Neural progenitor cell (in vitro differentiated cells): ENCODE measurements around the gene ACACB. TPM values are rescaled to one million over a fixed set of nuclear protein-coding genes. Genes with fewer than 3 reads are reported as not detected.

Source experiments
- DNase-seq: peaks from one replicate; pipeline ENCODE4 v3.0.0-alpha.2; 2016; ENCODE audit warnings: low spot score
- H2AFZ ChIP-seq: fragments of 200-600 bp; sonication (generic); replicated peaks from 2 replicates; pipeline ENCODE4 v1.6.1; 2016; ENCODE audit warnings: antibody characterized with exemption
- H3F3A ChIP-seq: fragments of 200-600 bp; sonication (generic); 2 replicates; pipeline ENCODE4 v1.6.1; 2016; ENCODE audit warnings: antibody characterized with exemption, low read depth
- H3K27ac ChIP-seq: fragments of 200-600 bp; sonication (generic); 2 replicates; pipeline ENCODE4 v1.5.1; 2016; ENCODE audit warnings: mild to moderate bottlenecking
- H3K27me3 ChIP-seq: fragments of 200-600 bp; sonication (generic); 2 replicates; pipeline ENCODE4 v1.6.1; 2016; ENCODE audit warnings: mild to moderate bottlenecking, moderate library complexity
- H3K36me3 ChIP-seq: fragments of 200-600 bp; sonication (generic); 2 replicates; pipeline ENCODE4 v1.5.1; 2016
- H3K4me1 ChIP-seq: fragments of 200-600 bp; sonication (generic); 2 replicates; pipeline ENCODE4 v1.6.1; 2016; ENCODE audit warnings: mixed run types
- H3K4me2 ChIP-seq: fragments of 200-600 bp; sonication (generic); 2 replicates; pipeline ENCODE4 v1.6.1; 2016
- H3K4me3 ChIP-seq: fragments of 200-600 bp; sonication (generic); 2 replicates; pipeline ENCODE4 v1.5.1; 2016
- H3K79me2 ChIP-seq: fragments of 200-600 bp; sonication (generic); 2 replicates; pipeline ENCODE4 v1.6.1; 2016; ENCODE audit warnings: low read depth
- H3K9ac ChIP-seq: fragments of 200-600 bp; sonication (generic); 2 replicates; pipeline ENCODE4 v1.6.1; 2016
- H3K9me3 ChIP-seq: fragments of 200-600 bp; sonication (generic); 2 replicates; pipeline ENCODE4 v1.5.1; 2016; ENCODE audit warnings: low read depth
- H4K20me1 ChIP-seq: fragments of 200-600 bp; sonication (generic); 2 replicates; pipeline ENCODE4 v1.6.1; 2016; ENCODE audit warnings: low read depth
- H3K27ac Mint-ChIP-seq: 3 replicates; pipeline ENCODE4 v1.8.0; 2021; ENCODE audit warnings: mixed read lengths
- H3K27me3 Mint-ChIP-seq: 2 replicates; pipeline ENCODE4 v1.8.0; 2022; ENCODE audit warnings: low read depth, mild to moderate bottlenecking, inconsistent platforms, moderate library complexity, mixed read lengths; ENCODE audit not compliant: insufficient read depth
- H3K36me3 Mint-ChIP-seq: 3 replicates; pipeline ENCODE4 v1.8.0; 2021; ENCODE audit warnings: mixed read lengths
- H3K4me1 Mint-ChIP-seq: 3 replicates; pipeline ENCODE4 v1.8.0; 2021; ENCODE audit warnings: mixed read lengths
- H3K4me3 Mint-ChIP-seq: 3 replicates; pipeline ENCODE4 v1.8.0; 2021; ENCODE audit warnings: mild to moderate bottlenecking, moderate library complexity, mixed read lengths
- H3K9me3 Mint-ChIP-seq: 3 replicates; pipeline ENCODE4 v1.8.0; 2020; ENCODE audit warnings: mixed read lengths
- CTCF ChIP-seq: fragments of 200-600 bp; sonication (generic); IDR thresholded peaks from 2 replicates; pipeline ENCODE4 v1.5.1; 2017; ENCODE audit warnings: antibody characterized with exemption, mild to moderate bottlenecking
- EZH2 ChIP-seq: fragments of 200-600 bp; sonication (generic); IDR thresholded peaks from 2 replicates; pipeline ENCODE4 v1.6.1; 2017; ENCODE audit warnings: antibody characterized with exemption, mild to moderate bottlenecking, moderate library complexity
- EZH2phosphoT487 ChIP-seq: fragments of 200-600 bp; sonication (generic); IDR thresholded peaks from 2 replicates; pipeline ENCODE4 v1.6.1; 2017; ENCODE audit warnings: antibody characterized with exemption
- total RNA-seq: library from RNA; depleted of rRNA; stranded (reverse); fragments of >200 nt; gene quantifications from 2 replicates; pipeline ENCODE4 v1.2.3, GENCODE V29; 2015; ENCODE audit warnings: low replicate concordance

The ACACB gene
- total RNA-seq, 1 donor from 2014 or later: 2.4 TPM

GRCh38 chr12:109200825-109201495 is 84.6 kb downstream of the ACACB start:
- no peaks in the 10 kb centered on the region for H3K4me1 ChIP-seq
- H3K27ac ChIP-seq: no peak overlapping the region
- no peaks in the 10 kb centered on the region for H3K9me3 ChIP-seq
- no peak overlapping the region for H2AFZ ChIP-seq
- no peak overlapping the region for H3K9ac ChIP-seq
- H3K27ac Mint-ChIP-seq: no peak overlapping the region
- no peaks in the 10 kb centered on the region for H3K27me3 ChIP-seq
- peaks cover 11% of the 10 kb centered on the region for H3K36me3 Mint-ChIP-seq
- DNase-seq: no peak
- TF ChIP-seq CTCF (no peak), EZH2phosphoT487 (no peak), EZH2 (no peak)
- H3K4me3 ChIP-seq: no peak overlapping the region
- no peaks in the 10 kb centered on the region for H3F3A ChIP-seq
- H3K9me3 Mint-ChIP-seq: no peaks in the 10 kb centered on the region
- no peaks in the 10 kb centered on the region for H3K79me2 ChIP-seq
- H3K4me1 Mint-ChIP-seq: no peaks in the 10 kb centered on the region
- peaks cover 2% of the 10 kb centered on the region for H3K27me3 Mint-ChIP-seq
- no peaks in the 10 kb centered on the region for H4K20me1 ChIP-seq
- no peak overlapping the region for H3K4me2 ChIP-seq
- no peaks in the 10 kb centered on the region for H3K36me3 ChIP-seq
- no peak overlapping the region for H3K4me3 Mint-ChIP-seq

GRCh38 chr12:109201496-109201885 is 85.1 kb downstream of the ACACB start:
- Histone ChIP-seq H4K20me1 (no peaks in the 10 kb centered on the region), H3K79me2 (no peaks in the 10 kb centered on the region), H3K27me3 (no peaks in the 10 kb centered on the region), H3K4me3 (no peak overlapping the region), H3K4me2 (no peak overlapping the region), H2AFZ (no peak overlapping the region), H3F3A (no peaks in the 10 kb centered on the region), H3K9me3 (no peaks in the 10 kb centered on the region), H3K4me1 (no peaks in the 10 kb centered on the region), H3K36me3 (no peaks in the 10 kb centered on the region), H3K9ac (no peak overlapping the region), H3K27ac (no peak overlapping the region)
- DNase-seq: no peak
- Mint-ChIP-seq H3K9me3 (no peaks in the 10 kb centered on the region), H3K27me3 (peaks cover 2% of the 10 kb centered on the region), H3K4me1 (no peaks in the 10 kb centered on the region), H3K36me3 (peaks cover 6% of the 10 kb centered on the region), H3K4me3 (no peak overlapping the region), H3K27ac (no peak overlapping the region)
- TF ChIP-seq CTCF (no peak), EZH2phosphoT487 (no peak), EZH2 (no peak)

- H3K9me3 ChIP-seq: no peaks in the 10 kb centered on the region
- Mint-ChIP-seq H3K4me3 (no peak overlapping the region), H3K27me3 (peaks cover 2% of the 10 kb centered on the region), H3K36me3 (peaks cover 5% of the 10 kb centered on the region), H3K4me1 (no peaks in the 10 kb centered on the region), H3K9me3 (no peaks in the 10 kb centered on the region), H3K27ac (no peak overlapping the region)
- no peak for TF ChIP-seq EZH2
- no peak for TF ChIP-seq EZH2phosphoT487
- no peak for TF ChIP-seq CTCF
- no peak overlapping the region for H3K9ac ChIP-seq
- no peak for DNase-seq
- no peak overlapping the region for H3K4me3 ChIP-seq
- H3K79me2 ChIP-seq: no peaks in the 10 kb centered on the region
- no peaks in the 10 kb centered on the region for H3K4me1 ChIP-seq
- no peak overlapping the region for H3K4me2 ChIP-seq
- no peaks in the 10 kb centered on the region for H4K20me1 ChIP-seq
- H3F3A ChIP-seq: no peaks in the 10 kb centered on the region
- H2AFZ ChIP-seq: no peak overlapping the region
- H3K36me3 ChIP-seq: no peaks in the 10 kb centered on the region
- H3K27ac ChIP-seq: no peak overlapping the region
- no peaks in the 10 kb centered on the region for H3K27me3 ChIP-seq
Measured at GRCh38 chr12:109202770-109203169, 86.4 kb downstream of the ACACB start.
